ENCODE measurements around the gene LMBRD1. TPM values are rescaled to one million over a fixed set of nuclear protein-coding genes. Genes with fewer than 3 reads are reported as not detected.

The LMBRD1 gene
- polyA plus RNA-seq, 2 of the 4 experiments (the other 2 are of a cell fraction) = 14.1 to 23.8 TPM

DNA sequence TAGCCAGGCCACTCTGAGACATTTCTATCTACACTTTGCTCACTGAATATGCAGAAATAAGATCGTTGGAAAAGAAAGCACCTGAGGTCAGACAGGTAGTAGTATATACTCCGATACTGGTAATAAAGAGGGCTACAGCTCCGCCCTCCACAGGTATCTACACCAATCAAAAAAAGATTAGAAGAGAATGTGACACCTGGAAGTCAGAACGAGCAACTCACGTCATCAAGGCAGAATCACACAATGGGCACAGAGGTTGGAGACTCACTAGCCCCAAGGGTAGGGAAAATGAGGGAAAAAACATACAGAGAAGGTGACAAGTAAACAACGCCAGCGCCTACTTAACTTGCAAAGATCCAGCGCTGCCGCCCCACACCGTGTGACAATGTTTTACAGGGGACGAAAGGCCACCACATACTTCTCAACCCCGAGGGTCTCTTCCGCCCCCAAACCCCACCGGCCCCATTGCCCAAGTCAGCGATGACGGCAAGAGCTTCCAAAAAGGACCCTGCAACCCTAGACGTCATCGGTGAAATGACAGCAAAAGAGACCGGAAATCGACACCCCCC is 653 bp downstream of the LMBRD1 start:
- FAIRE-seq (no peak), DNase-seq (ENCODE audit: low read depth in 1 of 2, low spot score in 1 of 2) (peak; percentile 5 to 23), ATAC-seq (peak; percentile 46 to 52)
- 2% methylated on average over 11 of the region's 20 CpGs for WGBS (ENCODE audit: missing lambda C conversion rate)
- Histone ChIP-seq H3K9me3 (no peaks in the 10 kb centered on the region), H3K27ac (peak overlapping the region; percentile 78 to 89), H3K4me2 (peak overlapping the region; percentile 95), H3K4me1 (peaks cover 10% of the 10 kb centered on the region; the same call in 1 of the 3 replicates), H3K4me3 (peak overlapping the region; percentile 88)
- CTCF ChIA-PET = interaction anchor here (1.2 to 1.7 kb wide), 4 partner anchors 14 to 20 kb away, joined by 3 to 7 read pairs (median 4); no protein-coding TSS in a partner anchor
- POLR2A ChIA-PET = no interaction called here
- TF ChIP-seq HOXA7 (CRISPR knock-in tag; IDR thresholded peaks at IDR 0.05) (no peak), EHMT2 (IDR thresholded peaks at IDR 0.05; ENCODE audit: low read depth) (no peak)
- TF ChIP-seq, protein P1, sequence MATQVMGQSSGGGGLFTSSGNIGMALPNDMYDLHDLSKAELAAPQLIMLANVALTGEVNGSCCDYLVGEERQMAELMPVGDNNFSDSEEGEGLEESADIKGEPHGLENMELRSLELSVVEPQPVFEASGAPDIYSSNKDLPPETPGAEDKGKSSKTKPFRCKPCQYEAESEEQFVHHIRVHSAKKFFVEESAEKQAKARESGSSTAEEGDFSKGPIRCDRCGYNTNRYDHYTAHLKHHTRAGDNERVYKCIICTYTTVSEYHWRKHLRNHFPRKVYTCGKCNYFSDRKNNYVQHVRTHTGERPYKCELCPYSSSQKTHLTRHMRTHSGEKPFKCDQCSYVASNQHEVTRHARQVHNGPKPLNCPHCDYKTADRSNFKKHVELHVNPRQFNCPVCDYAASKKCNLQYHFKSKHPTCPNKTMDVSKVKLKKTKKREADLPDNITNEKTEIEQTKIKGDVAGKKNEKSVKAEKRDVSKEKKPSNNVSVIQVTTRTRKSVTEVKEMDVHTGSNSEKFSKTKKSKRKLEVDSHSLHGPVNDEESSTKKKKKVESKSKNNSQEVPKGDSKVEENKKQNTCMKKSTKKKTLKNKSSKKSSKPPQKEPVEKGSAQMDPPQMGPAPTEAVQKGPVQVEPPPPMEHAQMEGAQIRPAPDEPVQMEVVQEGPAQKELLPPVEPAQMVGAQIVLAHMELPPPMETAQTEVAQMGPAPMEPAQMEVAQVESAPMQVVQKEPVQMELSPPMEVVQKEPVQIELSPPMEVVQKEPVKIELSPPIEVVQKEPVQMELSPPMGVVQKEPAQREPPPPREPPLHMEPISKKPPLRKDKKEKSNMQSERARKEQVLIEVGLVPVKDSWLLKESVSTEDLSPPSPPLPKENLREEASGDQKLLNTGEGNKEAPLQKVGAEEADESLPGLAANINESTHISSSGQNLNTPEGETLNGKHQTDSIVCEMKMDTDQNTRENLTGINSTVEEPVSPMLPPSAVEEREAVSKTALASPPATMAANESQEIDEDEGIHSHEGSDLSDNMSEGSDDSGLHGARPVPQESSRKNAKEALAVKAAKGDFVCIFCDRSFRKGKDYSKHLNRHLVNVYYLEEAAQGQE (IDR thresholded peaks at IDR 0.05) = no peak

DNA sequence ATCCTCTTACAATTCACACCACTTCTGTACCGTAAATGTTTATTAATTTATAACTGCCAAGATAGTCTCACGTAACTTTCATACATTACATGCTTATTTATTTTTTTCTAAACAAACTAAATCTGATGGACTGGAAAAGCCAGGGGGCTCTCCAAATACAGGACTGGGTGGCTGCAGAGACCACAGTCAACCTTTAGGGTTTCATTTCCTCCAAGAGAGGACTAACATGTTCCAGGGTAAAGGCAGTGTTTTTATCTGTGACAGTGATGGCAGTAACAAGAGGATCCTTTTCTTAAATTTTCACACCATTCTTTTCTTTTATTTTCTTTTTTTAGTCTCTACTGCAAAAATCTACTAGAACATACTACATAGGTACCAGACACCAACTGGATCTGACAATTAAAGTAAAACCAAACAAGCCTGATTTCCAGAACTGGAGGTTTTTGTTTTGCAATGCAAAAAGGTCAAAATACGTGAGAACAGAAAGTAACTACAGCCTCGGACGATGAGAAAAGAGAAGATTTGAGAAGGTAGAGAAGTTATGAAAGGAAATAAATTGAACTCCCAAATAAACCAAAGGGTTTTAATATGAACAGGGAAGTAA is 1.2 kb downstream of the LMBRD1 start:
- FAIRE-seq = no peak
- TF ChIP-seq, protein P2, sequence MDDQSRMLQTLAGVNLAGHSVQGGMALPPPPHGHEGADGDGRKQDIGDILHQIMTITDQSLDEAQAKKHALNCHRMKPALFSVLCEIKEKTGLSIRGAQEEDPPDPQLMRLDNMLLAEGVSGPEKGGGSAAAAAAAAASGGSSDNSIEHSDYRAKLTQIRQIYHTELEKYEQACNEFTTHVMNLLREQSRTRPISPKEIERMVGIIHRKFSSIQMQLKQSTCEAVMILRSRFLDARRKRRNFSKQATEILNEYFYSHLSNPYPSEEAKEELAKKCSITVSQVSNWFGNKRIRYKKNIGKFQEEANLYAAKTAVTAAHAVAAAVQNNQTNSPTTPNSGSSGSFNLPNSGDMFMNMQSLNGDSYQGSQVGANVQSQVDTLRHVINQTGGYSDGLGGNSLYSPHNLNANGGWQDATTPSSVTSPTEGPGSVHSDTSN (IDR thresholded peaks at IDR 0.05) = no peak
- TF ChIP-seq TFCP2L1 (CRISPR knock-in tag; IDR thresholded peaks at IDR 0.05) = no peak
- TF ChIP-seq, protein P3, sequence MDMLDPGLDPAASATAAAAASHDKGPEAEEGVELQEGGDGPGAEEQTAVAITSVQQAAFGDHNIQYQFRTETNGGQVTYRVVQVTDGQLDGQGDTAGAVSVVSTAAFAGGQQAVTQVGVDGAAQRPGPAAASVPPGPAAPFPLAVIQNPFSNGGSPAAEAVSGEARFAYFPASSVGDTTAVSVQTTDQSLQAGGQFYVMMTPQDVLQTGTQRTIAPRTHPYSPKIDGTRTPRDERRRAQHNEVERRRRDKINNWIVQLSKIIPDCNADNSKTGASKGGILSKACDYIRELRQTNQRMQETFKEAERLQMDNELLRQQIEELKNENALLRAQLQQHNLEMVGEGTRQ (IDR thresholded peaks at IDR 0.05) = no peak
- no peak for TF ChIP-seq CBX8 (IDR thresholded peaks at IDR 0.05)
- no peak for TF ChIP-seq POLR2A (IDR thresholded peaks at IDR 0.05; ENCODE audit: low read length)
- TF ChIP-seq RNF2 (IDR thresholded peaks at IDR 0.05; ENCODE audit: borderline replicate concordance, low read depth) = no peak
- no peak for TF ChIP-seq SREBF2 (IDR thresholded peaks at IDR 0.05)
- no peak for TF ChIP-seq NFE2L2 (conservative IDR thresholded peaks at IDR 0.05; ENCODE audit: low read length)
- no peak for TF ChIP-seq KDM1A (IDR thresholded peaks at IDR 0.05; ENCODE audit: low read depth)
- no peak for TF ChIP-seq ESRRA (IDR thresholded peaks at IDR 0.05; ENCODE audit: borderline replicate concordance, low read length)
- no peak for TF ChIP-seq MAZ (IDR thresholded peaks at IDR 0.05; ENCODE audit: borderline replicate concordance, low read depth, low read length)
- no peak for TF ChIP-seq EP300 (IDR thresholded peaks at IDR 0.05)
- TF ChIP-seq, protein P4, sequence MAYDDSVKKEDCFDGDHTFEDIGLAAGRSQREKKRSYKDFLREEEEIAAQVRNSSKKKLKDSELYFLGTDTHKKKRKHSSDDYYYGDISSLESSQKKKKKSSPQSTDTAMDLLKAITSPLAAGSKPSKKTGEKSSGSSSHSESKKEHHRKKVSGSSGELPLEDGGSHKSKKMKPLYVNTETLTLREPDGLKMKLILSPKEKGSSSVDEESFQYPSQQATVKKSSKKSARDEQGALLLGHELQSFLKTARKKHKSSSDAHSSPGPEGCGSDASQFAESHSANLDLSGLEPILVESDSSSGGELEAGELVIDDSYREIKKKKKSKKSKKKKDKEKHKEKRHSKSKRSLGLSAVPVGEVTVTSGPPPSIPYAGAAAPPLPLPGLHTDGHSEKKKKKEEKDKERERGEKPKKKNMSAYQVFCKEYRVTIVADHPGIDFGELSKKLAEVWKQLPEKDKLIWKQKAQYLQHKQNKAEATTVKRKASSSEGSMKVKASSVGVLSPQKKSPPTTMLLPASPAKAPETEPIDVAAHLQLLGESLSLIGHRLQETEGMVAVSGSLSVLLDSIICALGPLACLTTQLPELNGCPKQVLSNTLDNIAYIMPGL (CRISPR knock-in tag; IDR thresholded peaks at IDR 0.05; ENCODE audit: borderline replicate concordance) = no peak
- TF ChIP-seq HEYL (CRISPR knock-in tag; IDR thresholded peaks at IDR 0.05) = no peak
- POLR2A ChIA-PET = no interaction called here
- no peaks in the 10 kb centered on the region for H3K9me3 ChIP-seq
- no peak for DNase-seq (ENCODE audit: low read depth in 1 of 2, low spot score in 1 of 2)
- H3K4me3 ChIP-seq = peak overlapping the region; percentile 88
- ATAC-seq = no peak
- 51% methylated on average over 5 of the region's 5 CpGs for WGBS (ENCODE audit: missing lambda C conversion rate)
- peaks cover 10% of the 10 kb centered on the region; the same call in 1 of the 3 replicates for H3K4me1 ChIP-seq
- peak overlapping the region; percentile 78 to 89; a peak in 1 of 6 replicates for H3K27ac ChIP-seq
- H3K4me2 ChIP-seq = peak overlapping the region; percentile 95
- CTCF ChIA-PET = no interaction called here
